B cell (primary cell): ENCODE data around the gene GPR35.

Experiments
- EZH2 ChIP-seq: IDR thresholded peaks from 2 replicates; pipeline ENCODE4 v1.6.1; 2012; ENCODE audit warnings: borderline replicate concordance, low read depth, mild to moderate bottlenecking, moderate library complexity, low read length; ENCODE audit not compliant: insufficient read depth, poor library complexity, severe bottlenecking
- TF ChIP-seq, protein P1 (sequence below): fragments of 200-600 bp; IDR thresholded peaks from one replicate; pipeline ENCODE4 v1.8.0; 2022; ENCODE audit warnings: antibody characterized with exemption, mild to moderate bottlenecking

DNA sequence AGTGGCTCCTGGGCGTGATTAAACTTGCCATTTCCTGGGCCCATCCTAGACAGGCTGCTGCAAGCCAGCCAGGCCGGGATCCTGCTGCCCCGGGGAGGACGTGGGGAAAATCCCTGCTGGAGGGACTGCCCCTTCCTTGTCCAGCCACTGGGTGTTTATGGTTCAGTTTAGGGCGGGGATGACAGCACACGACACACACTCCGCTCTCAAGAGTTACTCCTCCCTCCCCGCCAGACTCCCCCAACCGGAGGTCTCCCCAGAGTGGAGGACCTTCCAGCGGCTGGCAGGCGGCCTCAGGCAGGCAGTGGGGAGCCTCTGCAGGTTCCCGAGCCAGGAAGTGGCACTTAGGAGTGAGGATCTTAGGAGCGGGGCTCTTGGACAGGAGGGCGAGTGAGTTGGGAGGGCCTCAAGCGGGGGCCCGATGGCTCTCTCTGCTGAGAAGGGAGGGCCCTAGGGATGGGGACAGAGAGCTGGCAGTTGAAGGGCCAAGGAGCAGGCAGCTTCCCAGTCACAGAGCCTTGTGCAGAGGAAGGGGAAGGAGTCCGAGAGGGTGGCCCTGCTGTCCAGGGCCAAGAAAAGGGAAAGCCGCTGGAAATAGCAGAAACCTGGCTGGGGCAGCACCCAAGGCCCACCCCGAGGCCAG is 5.7 kb upstream of the GPR35 start:
- TF ChIP-seq, protein P1, sequence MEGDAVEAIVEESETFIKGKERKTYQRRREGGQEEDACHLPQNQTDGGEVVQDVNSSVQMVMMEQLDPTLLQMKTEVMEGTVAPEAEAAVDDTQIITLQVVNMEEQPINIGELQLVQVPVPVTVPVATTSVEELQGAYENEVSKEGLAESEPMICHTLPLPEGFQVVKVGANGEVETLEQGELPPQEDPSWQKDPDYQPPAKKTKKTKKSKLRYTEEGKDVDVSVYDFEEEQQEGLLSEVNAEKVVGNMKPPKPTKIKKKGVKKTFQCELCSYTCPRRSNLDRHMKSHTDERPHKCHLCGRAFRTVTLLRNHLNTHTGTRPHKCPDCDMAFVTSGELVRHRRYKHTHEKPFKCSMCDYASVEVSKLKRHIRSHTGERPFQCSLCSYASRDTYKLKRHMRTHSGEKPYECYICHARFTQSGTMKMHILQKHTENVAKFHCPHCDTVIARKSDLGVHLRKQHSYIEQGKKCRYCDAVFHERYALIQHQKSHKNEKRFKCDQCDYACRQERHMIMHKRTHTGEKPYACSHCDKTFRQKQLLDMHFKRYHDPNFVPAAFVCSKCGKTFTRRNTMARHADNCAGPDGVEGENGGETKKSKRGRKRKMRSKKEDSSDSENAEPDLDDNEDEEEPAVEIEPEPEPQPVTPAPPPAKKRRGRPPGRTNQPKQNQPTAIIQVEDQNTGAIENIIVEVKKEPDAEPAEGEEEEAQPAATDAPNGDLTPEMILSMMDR: no peak
- no peak for TF ChIP-seq EZH2
